ENCODE data around the gene SLC24A4. TPM values are rescaled to one million over a fixed set of nuclear protein-coding genes. Genes with fewer than 3 reads are reported as not detected.

The SLC24A4 gene
- total and polyA plus RNA-seq, 2 donors (not counting 3 experiments of a cell fraction or from before 2014, with no cell fraction given): 0.07 to 0.08 TPM

DNA sequence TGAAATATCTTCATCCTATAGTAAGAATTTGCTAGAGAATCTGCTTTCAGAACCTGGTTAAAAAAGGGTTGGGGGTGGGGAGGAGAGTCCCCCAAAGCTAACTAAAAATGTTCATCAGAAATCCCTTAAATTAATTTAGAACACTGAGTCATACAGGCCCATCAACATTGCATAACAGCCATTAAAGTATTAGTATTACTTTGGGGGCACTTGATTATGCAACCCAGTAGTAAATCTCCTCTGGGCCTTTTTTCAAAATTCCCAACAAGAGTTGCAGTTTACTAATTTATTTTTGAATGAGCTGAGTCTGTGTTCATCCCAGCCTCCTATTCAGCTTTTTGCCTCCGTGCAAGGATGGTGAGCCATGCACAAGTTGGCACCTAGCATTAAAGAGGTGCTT is 8.8 kb upstream of the SLC24A4 start:
- TF ChIP-seq, protein P1, sequence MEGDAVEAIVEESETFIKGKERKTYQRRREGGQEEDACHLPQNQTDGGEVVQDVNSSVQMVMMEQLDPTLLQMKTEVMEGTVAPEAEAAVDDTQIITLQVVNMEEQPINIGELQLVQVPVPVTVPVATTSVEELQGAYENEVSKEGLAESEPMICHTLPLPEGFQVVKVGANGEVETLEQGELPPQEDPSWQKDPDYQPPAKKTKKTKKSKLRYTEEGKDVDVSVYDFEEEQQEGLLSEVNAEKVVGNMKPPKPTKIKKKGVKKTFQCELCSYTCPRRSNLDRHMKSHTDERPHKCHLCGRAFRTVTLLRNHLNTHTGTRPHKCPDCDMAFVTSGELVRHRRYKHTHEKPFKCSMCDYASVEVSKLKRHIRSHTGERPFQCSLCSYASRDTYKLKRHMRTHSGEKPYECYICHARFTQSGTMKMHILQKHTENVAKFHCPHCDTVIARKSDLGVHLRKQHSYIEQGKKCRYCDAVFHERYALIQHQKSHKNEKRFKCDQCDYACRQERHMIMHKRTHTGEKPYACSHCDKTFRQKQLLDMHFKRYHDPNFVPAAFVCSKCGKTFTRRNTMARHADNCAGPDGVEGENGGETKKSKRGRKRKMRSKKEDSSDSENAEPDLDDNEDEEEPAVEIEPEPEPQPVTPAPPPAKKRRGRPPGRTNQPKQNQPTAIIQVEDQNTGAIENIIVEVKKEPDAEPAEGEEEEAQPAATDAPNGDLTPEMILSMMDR (IDR thresholded peaks at IDR 0.05; ENCODE audit: extremely low read depth in 1 of 2, insufficient read depth in 1 of 2, low read depth in 1 of 2, low read length in 2 of 2): no peak
- TF ChIP-seq, protein P2, sequence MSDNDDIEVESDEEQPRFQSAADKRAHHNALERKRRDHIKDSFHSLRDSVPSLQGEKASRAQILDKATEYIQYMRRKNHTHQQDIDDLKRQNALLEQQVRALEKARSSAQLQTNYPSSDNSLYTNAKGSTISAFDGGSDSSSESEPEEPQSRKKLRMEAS (IDR thresholded peaks at IDR 0.05; ENCODE audit: insufficient read depth, insufficient read length): no peak
- TF ChIP-seq GATA2 (IDR thresholded peaks at IDR 0.05; ENCODE audit: insufficient read depth, insufficient read length, low read depth, low read length) (no peak), POLR2AphosphoS5 (IDR thresholded peaks at IDR 0.05; ENCODE audit: insufficient read depth, low read depth, low read length) (no peak), FOS (IDR thresholded peaks at IDR 0.05; ENCODE audit: borderline replicate concordance, insufficient read depth, low read length) (no peak), EZH2 (IDR thresholded peaks at IDR 0.05; ENCODE audit: borderline replicate concordance, low read depth, low read length, severe bottlenecking) (no peak), MYC (IDR thresholded peaks at IDR 0.05; ENCODE audit: low read depth, low read length) (no peak), POLR2A (IDR thresholded peaks at IDR 0.05; ENCODE audit: low read depth, low read length) (no peak), JUN (IDR thresholded peaks at IDR 0.05; ENCODE audit: borderline replicate concordance, insufficient read depth, insufficient read length, low read depth) (no peak)
- H3K9me1 ChIP-seq (replicated peaks; ENCODE audit: control insufficient read depth, extremely low read depth, insufficient read depth, low read length): no peaks in the 10 kb centered on the region
- FAIRE-seq (no peak), DNase-seq (ENCODE audit: low read depth, low spot score) (no peak)
- no peaks in the 10 kb centered on the region for H3K4me1 ChIP-seq (ENCODE audit: control insufficient read depth, extremely low read depth, insufficient read depth, low read length)
- BruUV-seq (replicated peaks): no TSS peak
- H3K79me2 ChIP-seq (ENCODE audit: control insufficient read depth, insufficient read depth, low read length): no peaks in the 10 kb centered on the region
- no peaks in the 10 kb centered on the region for H3K36me3 ChIP-seq (ENCODE audit: control insufficient read depth in 2 of 2, extremely low read depth in 1 of 2, insufficient read depth in 2 of 2, low read length in 2 of 2)
- no peaks in the 10 kb centered on the region for H3K9me3 ChIP-seq (replicated peaks; ENCODE audit: control insufficient read depth, insufficient read depth, low read length)
- H3K27ac ChIP-seq (ENCODE audit: insufficient read depth, low read depth, low read length): no peak overlapping the region
- no peaks in the 10 kb centered on the region for H4K20me1 ChIP-seq (replicated peaks; ENCODE audit: control insufficient read depth, extremely low read depth, insufficient read depth, low read length)
- intact Hi-C loops (cut with micrococcal nuclease): no loop called here
- H3K4me3 ChIP-seq (replicated peaks in 1 of 3; ENCODE audit: insufficient read depth in 1 of 3, low read depth in 1 of 3, low read length in 3 of 3): no peak overlapping the region
- no peak overlapping the region for H3K9ac ChIP-seq (replicated peaks; ENCODE audit: extremely low read depth, insufficient read depth, low read length)
- no peaks in the 10 kb centered on the region for H3K27me3 ChIP-seq (ENCODE audit: control insufficient read depth in 2 of 2, insufficient read depth in 2 of 2, low read length in 2 of 2)
- H2AFZ ChIP-seq (ENCODE audit: low read depth, low read length): no peak overlapping the region
- ChIA-PET CTCF (no interaction called here), POLR2A (no interaction called here)
- no peak overlapping the region for H3K4me2 ChIP-seq (ENCODE audit: insufficient read depth, low read length)
- dilution Hi-C loops (cut with MboI; ENCODE audit: extremely low pct_ligation_motif_present, low sequenced_read_pairs): no loop called here

Data from endothelial cell of umbilical vein (primary cell).